B cell (primary cell): ENCODE data around the gene APOOL. TPM values are rescaled to one million over a fixed set of nuclear protein-coding genes. Genes with fewer than 3 reads are reported as not detected.

ENCODE experiments used
- ATAC-seq: fragments of 200-7000 bp; cut with Tn5 transposase; one replicate; pipeline ENCODE4 v1.10.0; 2021; ENCODE audit warnings: low read depth, mild to moderate bottlenecking, moderate number of reproducible peaks, moderate library complexity
- CTCF ChIA-PET: fragments of 350-600 bp; sonication (Branson Sonifier 250); formaldehyde crosslinking; loops from one replicate; lab custom pipeline; 2021; ENCODE audit warnings: antibody characterized with exemption, inconsistent platforms; lab: Charles Lee
- POLR2A ChIA-PET: fragments of 350-600 bp; sonication (Branson Sonifier 250); formaldehyde crosslinking; loops from one replicate; lab custom pipeline; 2021; ENCODE audit warnings: antibody characterized with exemption; lab: Charles Lee
- DNase-seq: peaks from one replicate; pipeline ENCODE4 v3.0.0; 2013
- H2AFZ ChIP-seq: 2 replicates; pipeline ENCODE4 v1.6.1; 2012; ENCODE audit warnings: mild to moderate bottlenecking, low read depth, low read length; ENCODE audit not compliant: insufficient read depth, poor library complexity, severe bottlenecking
- H3K27ac ChIP-seq, 2 donors: 1 replicate in 1 of 2; 2 replicates in 1 of 2; pipeline ENCODE4 v1.5.1; 2012 to 2013; ENCODE audit warnings: low read length in 2 of 2, mild to moderate bottlenecking in 2 of 2, moderate library complexity in 1 of 2
- H3K27me3 ChIP-seq, 4 experiments: fragments of 200-600 bp in 1 of 4; sonication (generic) in 1 of 4; replicated peaks in 1 of 4; 1 replicate in 2 of 4; 2 replicates in 2 of 4; pipeline versions ENCODE4 v1.6.1 to v1.7.0; 2013 to 2016; ENCODE audit warnings: low read length in 3 of 4, mild to moderate bottlenecking in 2 of 4, mixed read lengths in 1 of 4, moderate library complexity in 1 of 4; ENCODE audit not compliant: insufficient read depth in 4 of 4, control insufficient read depth in 3 of 4; ENCODE audit errors: control extremely low read depth in 1 of 4
- H3K36me3 ChIP-seq, 2 experiments: replicated peaks in 1 of 2; 1 replicate in 1 of 2; 2 replicates in 1 of 2; pipeline versions ENCODE4 v1.6.1 to v1.7.1; 2013; ENCODE audit warnings: low read length in 1 of 2; ENCODE audit not compliant: insufficient read depth in 2 of 2, control insufficient read depth in 1 of 2; ENCODE audit errors: control extremely low read depth in 1 of 2, extremely low read depth in 1 of 2
- H3K4me1 ChIP-seq, 2 donors: fragments of 200-600 bp in 1 of 2; sonication (generic) in 1 of 2; 1 replicate in 1 of 2; 2 replicates in 1 of 2; pipeline versions ENCODE4 v1.5.1 to v1.6.1; 2013 to 2017; ENCODE audit warnings: low read length in 2 of 2; ENCODE audit not compliant: control insufficient read depth in 2 of 2, insufficient read depth in 2 of 2
- H3K4me2 ChIP-seq: replicated peaks from 2 replicates; pipeline ENCODE3; 2012; ENCODE audit warnings: mild to moderate bottlenecking, low read depth, low read length; ENCODE audit not compliant: poor library complexity, severe bottlenecking
- H3K4me3 ChIP-seq, 5 experiments: fragments of 200-600 bp in 1 of 5; sonication (generic) in 1 of 5; 1 replicate in 3 of 5; 2 replicates in 2 of 5; pipeline versions ENCODE4 v1.5.1 to v1.7.0; 2011 to 2016; ENCODE audit warnings: low read length in 4 of 5, mild to moderate bottlenecking in 4 of 5, low read depth in 2 of 5, control low read depth in 1 of 5, moderate library complexity in 1 of 5; ENCODE audit not compliant: insufficient read depth in 1 of 5; ENCODE audit errors: control extremely low read depth in 1 of 5, extremely low read depth in 1 of 5
- H3K79me2 ChIP-seq: fragments of 200-600 bp; sonication (generic); one replicate; pipeline ENCODE4 v1.6.0; 2016; ENCODE audit warnings: low read length; ENCODE audit not compliant: control insufficient read depth, insufficient read depth
- H3K9ac ChIP-seq: fragments of 200-600 bp; sonication (generic); 2 replicates; pipeline ENCODE4 v1.6.1; 2017; ENCODE audit warnings: mild to moderate bottlenecking, low read length, moderate library complexity
- H3K9me3 ChIP-seq, 3 donors: one replicate each; pipeline versions ENCODE4 v1.6.1 to v1.7.1; 2013; ENCODE audit warnings: low read length in 2 of 3; ENCODE audit not compliant: control insufficient read depth in 2 of 3, insufficient read depth in 1 of 3; ENCODE audit errors: control extremely low read depth in 1 of 3
- H4K20me1 ChIP-seq: 2 replicates; pipeline ENCODE4 v1.6.0; 2012; ENCODE audit warnings: mild to moderate bottlenecking, low read length; ENCODE audit not compliant: insufficient read depth, control insufficient read depth, poor library complexity, severe bottlenecking
- H3K27ac Mint-ChIP-seq: one replicate; pipeline ENCODE4 v1.8.0; 2021; ENCODE audit warnings: mixed read lengths
- H3K27me3 Mint-ChIP-seq: one replicate; pipeline ENCODE4 v1.8.0; 2021; ENCODE audit warnings: mixed read lengths
- H3K4me1 Mint-ChIP-seq: one replicate; pipeline ENCODE4 v1.8.0; 2021; ENCODE audit warnings: mixed read lengths
- H3K4me3 Mint-ChIP-seq: one replicate; pipeline ENCODE4 v1.8.0; 2021; ENCODE audit warnings: mixed read lengths
- H3K9me3 Mint-ChIP-seq: one replicate; pipeline ENCODE4 v1.8.0; 2022; ENCODE audit warnings: mixed read lengths; ENCODE audit not compliant: insufficient read depth
- CTCF ChIP-seq: fragments of 200-600 bp; IDR thresholded peaks from one replicate; pipeline ENCODE4 v1.8.0; 2022; ENCODE audit warnings: antibody characterized with exemption, mild to moderate bottlenecking
- EZH2 ChIP-seq: IDR thresholded peaks from 2 replicates; pipeline ENCODE4 v1.6.1; 2012; ENCODE audit warnings: borderline replicate concordance, low read depth, mild to moderate bottlenecking, moderate library complexity, low read length; ENCODE audit not compliant: insufficient read depth, poor library complexity, severe bottlenecking
- WGBS: methylation state at CpG from one replicate; pipeline ENCODE4 v1.1.5; 2013; ENCODE audit warnings: missing lambda C conversion rate; ENCODE audit not compliant: insufficient coverage; 5-methylcytosine and 5-hydroxymethylcytosine counted together
- intact Hi-C: fragments of 100-400 bp; cut with micrococcal nuclease; formaldehyde crosslinking; loops from one replicate; pipeline ENCODE4 v1.10.0; 2022
- polyA plus RNA-seq: library from polyadenylated mRNA; depleted of rRNA; stranded (reverse); fragments of >200 nt; gene quantifications from 2 replicates; pipeline ENCODE4 v1.2.3, GENCODE V29; 2012
- total RNA-seq, 2 donors: library from RNA; stranded (reverse); fragments of 120-200 nt in 1 of 2; gene quantifications; 1 replicate in 1 of 2; 2 replicates in 1 of 2; pipeline versions ENCODE4 v1.2.3 to v1.2.4, GENCODE V29; 2013 to 2022

The APOOL gene
- total and polyA plus RNA-seq, 2 donors (not counting 1 experiment from before 2014, with no cell fraction given) = 1.8 to 9.7 TPM

- Histone ChIP-seq H3K9ac (no peak overlapping the region), H3K4me1 (no peaks in the 10 kb centered on the region), H3K79me2 (no peaks in the 10 kb centered on the region), H3K4me3 (no peak overlapping the region), H3K4me2 (no peak overlapping the region), H3K9me3 (no peaks in the 10 kb centered on the region), H3K27ac (no peak overlapping the region), H3K36me3 (no peaks in the 10 kb centered on the region), H3K27me3 (no peaks in the 10 kb centered on the region), H2AFZ (no peak overlapping the region), H4K20me1 (no peaks in the 10 kb centered on the region)
- Mint-ChIP-seq H3K27me3 (no peaks in the 10 kb centered on the region), H3K4me3 (no peak overlapping the region), H3K4me1 (no peaks in the 10 kb centered on the region), H3K9me3 (no peaks in the 10 kb centered on the region), H3K27ac (no peak overlapping the region)
- ATAC-seq = no peak
- intact Hi-C loops = no loop called here
- POLR2A ChIA-PET = no interaction called here
- no peak for DNase-seq
- TF ChIP-seq CTCF (no peak), EZH2 (no peak)
- no CpG with 5 or more reads among the region's 1 CpG for WGBS
- CTCF ChIA-PET = no interaction called here
These were observed 111.6 kb downstream of the APOOL start for GRCh38 chrX:85115252-85115651.

DNA sequence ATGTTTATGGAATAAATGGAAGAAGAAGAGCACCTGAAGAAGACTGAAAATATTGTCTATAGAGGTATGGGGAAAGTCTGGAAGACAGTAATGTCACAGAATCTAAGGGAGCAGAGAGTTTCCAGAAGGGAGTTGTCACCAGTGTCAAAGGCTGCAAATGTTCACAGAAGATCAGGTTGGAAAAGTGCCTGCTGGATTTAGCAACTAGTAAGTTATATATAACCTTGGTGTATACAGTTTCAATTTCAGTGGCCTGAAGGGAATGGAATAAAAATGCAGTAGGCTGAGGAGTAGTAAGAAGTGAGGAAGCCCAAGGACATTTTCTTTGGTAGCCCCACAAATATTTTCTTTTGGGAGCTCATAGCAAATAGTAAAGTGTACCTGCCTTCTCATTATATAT lies 132.7 kb downstream of the APOOL start:
- TF ChIP-seq EZH2 (no peak), CTCF (no peak)
- no peaks in the 10 kb centered on the region for H3K4me1 ChIP-seq
- intact Hi-C loops = no loop called here
- no peak for DNase-seq
- H3K27me3 ChIP-seq = no peaks in the 10 kb centered on the region
- no peak overlapping the region for H3K27ac ChIP-seq
- CTCF ChIA-PET = no interaction called here
- no peak for ATAC-seq
- Mint-ChIP-seq H3K4me3 (no peak overlapping the region), H3K27ac (no peak overlapping the region), H3K4me1 (peaks cover 3% of the 10 kb centered on the region), H3K9me3 (no peaks in the 10 kb centered on the region), H3K27me3 (no peaks in the 10 kb centered on the region)
- H3K4me3 ChIP-seq = no peak overlapping the region
- H3K36me3 ChIP-seq = no peaks in the 10 kb centered on the region
- H2AFZ ChIP-seq = no peak overlapping the region
- no peak overlapping the region for H3K4me2 ChIP-seq
- POLR2A ChIA-PET = no interaction called here
- no peaks in the 10 kb centered on the region for H3K79me2 ChIP-seq
- H3K9ac ChIP-seq = no peak overlapping the region
- H3K9me3 ChIP-seq = no peaks in the 10 kb centered on the region
- no peaks in the 10 kb centered on the region for H4K20me1 ChIP-seq
